ENCODE results near the gene SUMF2.

- TF ChIP-seq CTCF (IDR thresholded peaks at IDR 0.05) (no peak), POLR2A (IDR thresholded peaks at IDR 0.05) (no peak), POLR2AphosphoS5 (IDR thresholded peaks at IDR 0.05) (no peak), EP300 (IDR thresholded peaks at IDR 0.05) (no peak)
Observed at GRCh38 chr7:56081626-56082340, 17.7 kb downstream of the SUMF2 start.

Measured in gastroesophageal sphincter (tissue), 3 donors.